H1 (cell line): Measurements from ENCODE around the gene MYO5A. TPM values are rescaled to one million over a fixed set of nuclear protein-coding genes. Genes with fewer than 3 reads are reported as not detected.

Experiments
- CTCF ChIA-PET: fragments of 300-600 bp; sonication (Branson Sonifier 250); formaldehyde crosslinking; loops from one replicate; lab custom pipeline; 2021; ENCODE audit not compliant: partially characterized antibody; lab: Charles Lee
- POLR2A ChIA-PET: fragments of 300-600 bp; sonication (Branson Sonifier 250); formaldehyde crosslinking; loops from one replicate; lab custom pipeline; 2021; ENCODE audit warnings: inconsistent platforms; ENCODE audit not compliant: partially characterized antibody; lab: Charles Lee
- DNase-seq, 2 experiments: peaks; one replicate each; pipeline versions ENCODE4 v3.0.0 to v3.0.0-alpha.2; 2010 to 2022; ENCODE audit warnings: low spot score in 2 of 2, low read depth in 1 of 2, mixed read lengths in 1 of 2
- FAIRE-seq: peaks from 2 replicates; lab custom pipeline; 2011; peaks lifted over from hg19 to GRCh38; lab: Jason Lieb, UNC
- H2AFZ ChIP-seq: 2 replicates; pipeline ENCODE4 v1.8.1; 2012; ENCODE audit warnings: low read length, inconsistent platforms
- H2AK5ac ChIP-seq: 2 replicates; pipeline ENCODE4 v1.6.1; 2013; ENCODE audit warnings: low read depth, low read length
- H2BK120ac ChIP-seq: replicated peaks from 2 replicates; pipeline ENCODE3; 2013; ENCODE audit warnings: low read depth, low read length, inconsistent platforms
- H2BK12ac ChIP-seq: 2 replicates; pipeline ENCODE4 v1.6.1; 2013; ENCODE audit warnings: low read depth, low read length
- H2BK15ac ChIP-seq: 2 replicates; pipeline ENCODE4 v1.6.1; 2013; ENCODE audit warnings: low read length
- H2BK20ac ChIP-seq: 2 replicates; pipeline ENCODE4 v1.6.1; 2013; ENCODE audit warnings: low read length
- H2BK5ac ChIP-seq: 2 replicates; pipeline ENCODE4 v1.6.1; 2013; ENCODE audit warnings: low read depth, low read length
- H3K14ac ChIP-seq: 2 replicates; pipeline ENCODE4 v1.6.1; 2013; ENCODE audit warnings: inconsistent platforms; ENCODE audit not compliant: insufficient read length
- H3K18ac ChIP-seq: 2 replicates; pipeline ENCODE4 v1.6.1; 2013; ENCODE audit warnings: low read length; ENCODE audit errors: extremely low read depth
- H3K23ac ChIP-seq: 2 replicates; pipeline ENCODE4 v1.6.1; 2013; ENCODE audit warnings: inconsistent platforms; ENCODE audit not compliant: insufficient read length
- H3K23me2 ChIP-seq: 2 replicates; pipeline ENCODE4 v1.6.1; 2013; ENCODE audit warnings: low read depth, low read length
- H3K27ac ChIP-seq: 2 replicates; pipeline ENCODE4 v1.6.1; 2011; ENCODE audit warnings: low read depth, low read length, inconsistent platforms
- H3K27me3 ChIP-seq, 4 experiments: replicated peaks in 1 of 4; 1 replicate in 1 of 4; 2 replicates in 3 of 4; pipeline versions ENCODE4 v1.6.1 to v1.8.1; 2011 to 2013; ENCODE audit warnings: low read length in 3 of 4, mild to moderate bottlenecking in 3 of 4, inconsistent platforms in 2 of 4, mixed read lengths in 2 of 4, moderate library complexity in 1 of 4; ENCODE audit not compliant: control insufficient read depth in 3 of 4, insufficient read depth in 3 of 4; ENCODE audit errors: extremely low read depth in 1 of 4
- H3K36me3 ChIP-seq, 4 experiments: 2 replicates each; pipeline versions ENCODE4 v1.6.1 to v1.8.1; 2011 to 2013; ENCODE audit warnings: mild to moderate bottlenecking in 4 of 4, low read length in 3 of 4, moderate library complexity in 2 of 4, control low read depth in 1 of 4, inconsistent platforms in 1 of 4; ENCODE audit not compliant: insufficient read depth in 4 of 4, control insufficient read depth in 2 of 4
- H3K4ac ChIP-seq: replicated peaks from 2 replicates; pipeline ENCODE3; 2013; ENCODE audit warnings: low read length, low read depth, mixed read lengths, inconsistent platforms; ENCODE audit not compliant: insufficient read length
- H3K4me1 ChIP-seq, 4 experiments: replicated peaks in 1 of 4; 1 replicate in 1 of 4; 2 replicates in 3 of 4; pipeline versions ENCODE4 v1.6.1 to v1.8.1; 2011 to 2013; ENCODE audit warnings: low read length in 3 of 4, inconsistent platforms in 2 of 4, mixed read lengths in 1 of 4; ENCODE audit not compliant: insufficient read depth in 4 of 4, control insufficient read depth in 3 of 4
- H3K4me2 ChIP-seq, 2 experiments: 2 replicates each; pipeline versions ENCODE4 v1.6.1 to v1.8.1; 2011 to 2013; ENCODE audit warnings: low read depth in 2 of 2, low read length in 2 of 2, control low read depth in 1 of 2, inconsistent platforms in 1 of 2, mild to moderate bottlenecking in 1 of 2; ENCODE audit not compliant: insufficient read depth in 1 of 2
- H3K4me3 ChIP-seq, 4 experiments: fragments of 200-600, 300-600 bp in 1 of 4; sonication (generic), shearing (Covaris generic), sonication (Bioruptor Twin) in 1 of 4; 2 replicates each; pipeline versions ENCODE4 v1.5.1 to v1.8.1; 2011 to 2016; ENCODE audit warnings: low read length in 4 of 4, low read depth in 3 of 4, control low read depth in 2 of 4, inconsistent platforms in 2 of 4, mild to moderate bottlenecking in 2 of 4, mixed read lengths in 1 of 4, moderate library complexity in 1 of 4; ENCODE audit not compliant: insufficient read depth in 2 of 4; ENCODE audit errors: extremely low read depth in 1 of 4
- H3K56ac ChIP-seq: replicated peaks from 2 replicates; pipeline ENCODE3; 2013; ENCODE audit warnings: low read depth, mild to moderate bottlenecking, mixed read lengths, low read length, inconsistent platforms; ENCODE audit not compliant: insufficient read length
- H3K79me1 ChIP-seq: 2 replicates; pipeline ENCODE4 v1.6.1; 2013; ENCODE audit warnings: low read depth, low read length, control low read depth
- H3K79me2 ChIP-seq, 2 experiments: 2 replicates each; pipeline versions ENCODE4 v1.6.1 to v1.8.1; 2012 to 2013; ENCODE audit warnings: low read length in 2 of 2, mild to moderate bottlenecking in 2 of 2, inconsistent platforms in 1 of 2; ENCODE audit not compliant: insufficient read depth in 2 of 2, control insufficient read depth in 1 of 2
- H3K9ac ChIP-seq, 4 experiments: replicated peaks in 1 of 4; 1 replicate in 1 of 4; 2 replicates in 3 of 4; pipeline versions ENCODE4 v1.6.1 to v1.8.1; 2011 to 2013; ENCODE audit warnings: low read depth in 3 of 4, low read length in 3 of 4, control low read depth in 2 of 4, mild to moderate bottlenecking in 2 of 4, moderate library complexity in 2 of 4, inconsistent platforms in 1 of 4; ENCODE audit errors: extremely low read depth in 1 of 4
- H3K9me3 ChIP-seq, 2 experiments: 2 replicates each; pipeline versions ENCODE4 v1.6.1 to v1.8.1; 2012 to 2013; ENCODE audit warnings: mild to moderate bottlenecking in 2 of 2, moderate library complexity in 2 of 2, control low read depth in 1 of 2, inconsistent platforms in 1 of 2, low read depth in 1 of 2, low read length in 1 of 2, mixed read lengths in 1 of 2; ENCODE audit not compliant: insufficient read depth in 2 of 2
- H4K20me1 ChIP-seq, 2 experiments: replicated peaks in 1 of 2; 2 replicates each; pipeline versions ENCODE3 to v1.8.1; 2011 to 2013; ENCODE audit warnings: inconsistent platforms in 2 of 2, low read length in 2 of 2, mild to moderate bottlenecking in 1 of 2; ENCODE audit not compliant: insufficient read depth in 2 of 2, control insufficient read depth in 1 of 2
- H4K5ac ChIP-seq: 2 replicates; pipeline ENCODE4 v1.6.1; 2013; ENCODE audit warnings: low read length, low read depth, mixed read lengths, inconsistent platforms; ENCODE audit not compliant: insufficient read length
- H4K8ac ChIP-seq: 2 replicates; pipeline ENCODE4 v1.8.0; 2013; ENCODE audit warnings: mild to moderate bottlenecking, moderate library complexity, low read length, inconsistent platforms; ENCODE audit not compliant: insufficient read depth; ENCODE audit errors: extremely low read depth
- H4K91ac ChIP-seq: replicated peaks from 2 replicates; pipeline ENCODE3; 2013; ENCODE audit warnings: low read length, mixed read lengths, inconsistent platforms; ENCODE audit not compliant: insufficient read length
- CHD2 ChIP-seq: IDR thresholded peaks from 2 replicates; pipeline ENCODE4 v1.6.1; 2012; ENCODE audit warnings: low read length, improper control_type of control experiment
- EZH2 ChIP-seq: fragments of 200-600 bp; sonication (generic); IDR thresholded peaks from 2 replicates; pipeline ENCODE4 v1.7.1; 2012; ENCODE audit warnings: low read depth, mild to moderate bottlenecking, moderate library complexity, low read length, inconsistent platforms; ENCODE audit not compliant: severe bottlenecking
- HDAC2 ChIP-seq, 2 experiments: fragments of 300-600 bp in 1 of 2; sonication (generic) in 1 of 2; IDR thresholded peaks; 2 replicates each; pipeline ENCODE4 v1.6.1; 2011 to 2012; ENCODE audit warnings: low read depth in 2 of 2, low read length in 2 of 2, mild to moderate bottlenecking in 2 of 2, moderate library complexity in 2 of 2, borderline replicate concordance in 1 of 2, inconsistent platforms in 1 of 2
- KDM5A ChIP-seq: fragments of 200-600 bp; IDR thresholded peaks from 2 replicates; pipeline ENCODE4 v1.7.1; 2012; ENCODE audit warnings: mild to moderate bottlenecking, low read length, inconsistent platforms, mixed read lengths
- POLR2AphosphoS5 ChIP-seq: IDR thresholded peaks from 2 replicates; pipeline ENCODE4 v1.6.1; 2011; ENCODE audit warnings: low read depth, low read length
- RAD21 ChIP-seq, 2 experiments: IDR thresholded peaks in 1 of 2; conservative IDR thresholded peaks in 1 of 2; 2 replicates each; pipeline ENCODE4 v1.6.1; 2011; ENCODE audit warnings: low read depth in 2 of 2, low read length in 2 of 2, improper control_type of control experiment in 1 of 2, inconsistent platforms in 1 of 2, mild to moderate bottlenecking in 1 of 2, moderate library complexity in 1 of 2
- SIX5 ChIP-seq: IDR thresholded peaks from 2 replicates; pipeline ENCODE4 v1.6.1; 2011; ENCODE audit warnings: mild to moderate bottlenecking, low read depth, low read length
- WGBS, 2 experiments: shearing (Covaris generic) in 1 of 2; methylation state at CpG; one replicate each; pipeline versions ENCODE4 v1.1.6 to v1.1.7; 2013 to 2015; ENCODE audit warnings: low lambda C conversion rate in 2 of 2, mixed read lengths in 2 of 2, inconsistent platforms in 1 of 2, low coverage in 1 of 2, missing lambda C conversion rate in 1 of 2; ENCODE audit not compliant: insufficient replicate concordance in 2 of 2, insufficient coverage in 1 of 2, insufficient read length in 1 of 2; ENCODE audit errors: extremely low coverage in 1 of 2, missing lambda C conversion rate in 1 of 2; 5-methylcytosine and 5-hydroxymethylcytosine counted together
- polyA plus RNA-seq, 7 experiments: library from polyadenylated mRNA; depleted of rRNA in 3 of 7; stranded (reverse) in 5 of 7; unstranded in 2 of 7; fragments of >200 nt in 5 of 7; fragments of 200-250 nt in 2 of 7; gene quantifications; 1 replicate in 5 of 7; 2 replicates in 1 of 7; 4 replicates in 1 of 7; pipeline versions ENCODE4 v1.2.1 to v1.2.3, GENCODE V29; 2011 to 2013; ENCODE audit warnings: missing spikeins in 2 of 7, mixed read lengths in 2 of 7
- total RNA-seq: library from RNA; stranded (reverse); fragmentation: NEBNext Ultra II Directional; extraction: Animal tissue kit (Norgen Biotek cat#: 25700); gene quantifications from 2 replicates; pipeline ENCODE4 v1.2.1, GENCODE V29; 2021

Gene MYO5A
- total and polyA plus RNA-seq, 2 of the 8 experiments (the other 6 are each of a cell fraction or from before 2014, with no cell fraction given) = 11.4 to 24.7 TPM

DNA sequence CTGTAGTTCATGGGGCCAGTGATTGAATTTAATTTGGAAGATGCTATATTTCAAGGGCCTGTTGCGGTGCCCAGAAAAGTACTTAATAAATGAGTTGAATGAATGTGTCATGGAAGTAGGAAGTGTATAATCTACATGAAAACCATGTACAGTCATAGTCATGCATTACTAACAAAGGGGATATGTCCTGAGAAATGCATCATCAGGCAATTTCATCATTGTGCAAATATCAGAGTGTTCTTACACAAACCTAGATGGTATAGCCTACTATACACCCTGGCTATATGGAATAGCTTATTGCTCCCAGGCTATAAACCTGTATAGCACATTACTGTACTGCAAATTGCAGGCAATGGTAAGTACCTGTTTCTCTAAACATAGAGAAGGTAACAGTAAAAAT lies 222.4 kb downstream of the MYO5A start:
- Histone ChIP-seq H2BK12ac (no peak overlapping the region), H3K9me3 (no peaks in the 10 kb centered on the region), H3K56ac (no peak overlapping the region), H3K4me2 (no peak overlapping the region), H3K9ac (no peak overlapping the region), H3K23ac (no peak overlapping the region), H2BK5ac (no peak overlapping the region), H3K4me1 (peaks cover 0 to 5% (median 0%) of the 10 kb centered on the region in 4 experiments; a peak in 2 of 7 replicates), H4K8ac (no peak overlapping the region), H3K4me3 (no peak overlapping the region), H4K20me1 (no peaks in the 10 kb centered on the region), H3K79me2 (no peaks in the 10 kb centered on the region), H3K23me2 (no peaks in the 10 kb centered on the region), H3K27ac (no peak overlapping the region), H3K14ac (no peak overlapping the region), H4K5ac (no peak overlapping the region), H2AK5ac (no peak overlapping the region), H2BK120ac (no peak overlapping the region), H3K27me3 (no peaks in the 10 kb centered on the region), H2BK20ac (no peak overlapping the region), H3K18ac (no peak overlapping the region), H4K91ac (no peak overlapping the region), H3K36me3 (no peaks in the 10 kb centered on the region), H3K79me1 (no peaks in the 10 kb centered on the region), H3K4ac (no peak overlapping the region), H2BK15ac (no peak overlapping the region), H2AFZ (no peak overlapping the region)
- DNase-seq (no peak), FAIRE-seq (no peak)
- TF ChIP-seq EZH2 = no peak
- no peak for TF ChIP-seq KDM5A
- no peak for TF ChIP-seq RAD21 (IDR thresholded peaks at IDR 0.05 in 1 of 2, conservative IDR thresholded peaks at IDR 0.05 in 1 of 2; ENCODE audit: low read depth in 2 of 2, low read length in 2 of 2)
- TF ChIP-seq SIX5 = no peak
- no peak for TF ChIP-seq CHD2
- TF ChIP-seq POLR2AphosphoS5 = no peak
- no peak for TF ChIP-seq HDAC2 (IDR thresholded peaks at IDR 0.05; ENCODE audit: borderline replicate concordance in 1 of 2, low read depth in 2 of 2, low read length in 2 of 2)
- WGBS, 2 experiments = 46% methylated on average over 1 of the region's 1 CpG; no CpG with 5 or more reads in 1 of the 2 experiments
- ChIA-PET POLR2A (no interaction called here), CTCF (no interaction called here)
